BLaER1 treated with 17β-estradiol and CSF1 and Interleukin-3, amounts not matched to agents 10 nM and 100 nM (cell line): ENCODE results near the gene C2orf49.
A peak's percentile ranks its signal among the peaks of the same experiment; 100 is the strongest.

Source experiments
- H3K27ac ChIP-seq, 11 experiments: shearing (Covaris generic); formaldehyde crosslinking; 2 replicates each; pipeline ENCODE4 v1.8.1; 2022
- H3K27me3 ChIP-seq, 11 experiments: shearing (Covaris generic); formaldehyde crosslinking; 2 replicates each; pipeline ENCODE4 v1.8.1; 2022
- H3K36me3 ChIP-seq, 11 experiments: shearing (Covaris generic); formaldehyde crosslinking; 2 replicates each; pipeline ENCODE4 v1.8.1; 2022
- H3K4me1 ChIP-seq, 10 experiments: shearing (Covaris generic); formaldehyde crosslinking; 2 replicates each; pipeline ENCODE4 v1.8.1; 2022
- H3K4me2 ChIP-seq, 11 experiments: shearing (Covaris generic); formaldehyde crosslinking; 2 replicates each; pipeline ENCODE4 v1.8.1; 2022
- H3K4me3 ChIP-seq, 10 experiments: shearing (Covaris generic); formaldehyde crosslinking; 2 replicates each; pipeline ENCODE4 v1.8.1; 2022
- H3K9ac ChIP-seq, 11 experiments: shearing (Covaris generic); formaldehyde crosslinking; 2 replicates each; pipeline ENCODE4 v1.8.1; 2022
- H3K9me3 ChIP-seq, 11 experiments: shearing (Covaris generic); formaldehyde crosslinking; replicated peaks in 1 of 11; 2 replicates each; pipeline ENCODE4 v1.8.1; 2022
- H4K20me1 ChIP-seq, 11 experiments: shearing (Covaris generic); formaldehyde crosslinking; 2 replicates each; pipeline ENCODE4 v1.8.1; 2022
- Cebpa-rat ChIP-seq, 11 experiments: shearing (Covaris generic); IDR thresholded peaks; 2 replicates each; pipeline ENCODE4 v1.8.1; 2022

Gene C2orf49

GRCh38 chr2:105313877-105314276, 23.5 kb upstream of the C2orf49 start:
- Histone ChIP-seq H4K20me1 (peaks cover 25 to 95% (median 62%) of the 10 kb centered on the region in 11 experiments; a peak in 21 of 22 replicates), H3K9ac (no peak overlapping the region), H3K36me3 (peaks cover 0 to 12% (median under 1%) of the 10 kb centered on the region in 11 experiments; a peak in 10 of 22 replicates), H3K27ac (no peak overlapping the region), H3K4me2 (peak overlapping the region in 2 of 11 experiments; percentile 31 to 33; a peak in 3 of 22 replicates), H3K27me3 (no peaks in the 10 kb centered on the region), H3K4me3 (no peak overlapping the region), H3K9me3 (no peaks in the 10 kb centered on the region), H3K4me1 (peaks cover 0 to 32% (median 10%) of the 10 kb centered on the region in 10 experiments; a peak in 15 of 20 replicates)
- TF ChIP-seq Cebpa-rat (IDR thresholded peaks at IDR 0.05) = no peak

- no peak overlapping the region for H3K4me3 ChIP-seq
- no peak overlapping the region for H3K9ac ChIP-seq
- H3K27ac ChIP-seq = no peak overlapping the region
- H3K36me3 ChIP-seq = peaks cover 0 to 2% (median 0%) of the 10 kb centered on the region in 11 experiments; a peak in 2 of 22 replicates
- H3K27me3 ChIP-seq = no peaks in the 10 kb centered on the region
- H3K4me1 ChIP-seq = peaks cover 0 to 20% (median 0%) of the 10 kb centered on the region in 10 experiments; a peak in 7 of 20 replicates
- no peak for TF ChIP-seq Cebpa-rat (IDR thresholded peaks at IDR 0.05)
- no peak overlapping the region for H3K4me2 ChIP-seq
- H3K9me3 ChIP-seq = no peaks in the 10 kb centered on the region
- peaks cover 18 to 91% (median 56%) of the 10 kb centered on the region in 11 experiments; a peak in 18 of 22 replicates for H4K20me1 ChIP-seq
These were observed 22.0 kb upstream of the C2orf49 start for GRCh38 chr2:105315314-105315713.

GRCh38 chr2:105317937-105318336, 19.4 kb upstream of the C2orf49 start:
- Histone ChIP-seq H3K36me3 (peaks cover 0 to 8% (median 4%) of the 10 kb centered on the region in 11 experiments; a peak in 7 of 22 replicates), H3K4me2 (no peak overlapping the region), H4K20me1 (peaks cover 23 to 91% (median 58%) of the 10 kb centered on the region in 11 experiments; a peak in 19 of 22 replicates), H3K9ac (no peak overlapping the region), H3K27me3 (no peaks in the 10 kb centered on the region), H3K4me3 (no peak overlapping the region), H3K4me1 (peaks cover 3 to 21% (median 6%) of the 10 kb centered on the region in 10 experiments), H3K9me3 (no peaks in the 10 kb centered on the region), H3K27ac (no peak overlapping the region)
- no peak for TF ChIP-seq Cebpa-rat (IDR thresholded peaks at IDR 0.05)

GRCh38 chr2:105320651-105321215, 16.6 kb upstream of the C2orf49 start:
- peaks cover 30 to 34% (median 32%) of the 10 kb centered on the region in 10 experiments for H3K4me1 ChIP-seq
- no peak for TF ChIP-seq Cebpa-rat (IDR thresholded peaks at IDR 0.05)
- H3K9me3 ChIP-seq = no peaks in the 10 kb centered on the region
- peaks cover 30 to 96% (median 80%) of the 10 kb centered on the region in 11 experiments; a peak in 19 of 22 replicates for H4K20me1 ChIP-seq
- no peak overlapping the region for H3K27ac ChIP-seq
- H3K27me3 ChIP-seq = no peaks in the 10 kb centered on the region
- no peak overlapping the region for H3K4me2 ChIP-seq
- H3K36me3 ChIP-seq = peaks cover 10 to 25% (median 12%) of the 10 kb centered on the region in 11 experiments; a peak in 18 of 22 replicates
- no peak overlapping the region for H3K9ac ChIP-seq
- H3K4me3 ChIP-seq = no peak overlapping the region

- Histone ChIP-seq H3K27me3 (no peaks in the 10 kb centered on the region), H3K9me3 (no peaks in the 10 kb centered on the region), H3K4me1 (peaks cover 30 to 37% (median 33%) of the 10 kb centered on the region in 10 experiments), H3K36me3 (peaks cover 10 to 25% (median 17%) of the 10 kb centered on the region in 11 experiments; a peak in 19 of 22 replicates), H3K4me2 (no peak overlapping the region), H3K27ac (no peak overlapping the region), H3K9ac (no peak overlapping the region), H4K20me1 (peaks cover 30 to 95% (median 70%) of the 10 kb centered on the region in 11 experiments; a peak in 19 of 22 replicates), H3K4me3 (no peak overlapping the region)
- TF ChIP-seq Cebpa-rat (IDR thresholded peaks at IDR 0.05) = no peak
These were observed 15.3 kb upstream of the C2orf49 start for GRCh38 chr2:105321875-105322646.

GRCh38 chr2:105323111-105323510, 14.2 kb upstream of the C2orf49 start:
- Histone ChIP-seq H3K36me3 (peaks cover 10 to 25% (median 17%) of the 10 kb centered on the region in 11 experiments; a peak in 19 of 22 replicates), H3K4me3 (no peak overlapping the region), H3K27ac (peak overlapping the region in 3 of 11 experiments; percentile 7 to 43 (median 24); a peak in 5 of 22 replicates), H3K4me1 (peaks cover 37 to 44% (median 42%) of the 10 kb centered on the region in 10 experiments), H3K27me3 (no peaks in the 10 kb centered on the region), H4K20me1 (peaks cover 30 to 95% (median 73%) of the 10 kb centered on the region in 11 experiments; a peak in 19 of 22 replicates), H3K9me3 (no peaks in the 10 kb centered on the region), H3K9ac (no peak overlapping the region), H3K4me2 (peak overlapping the region; percentile 46 to 75 (median 61))
- no peak for TF ChIP-seq Cebpa-rat (IDR thresholded peaks at IDR 0.05)

GRCh38 chr2:105324101-105324500, 13.2 kb upstream of the C2orf49 start:
- Histone ChIP-seq H3K4me1 (peaks cover 46 to 53% (median 50%) of the 10 kb centered on the region in 10 experiments), H3K9ac (no peak overlapping the region), H4K20me1 (peaks cover 25 to 90% (median 64%) of the 10 kb centered on the region in 11 experiments; a peak in 19 of 22 replicates), H3K36me3 (peaks cover 10 to 25% (median 17%) of the 10 kb centered on the region in 11 experiments; a peak in 19 of 22 replicates), H3K27me3 (no peaks in the 10 kb centered on the region), H3K27ac (peak overlapping the region in 5 of 11 experiments; percentile 7 to 51 (median 36); a peak in 8 of 22 replicates), H3K4me3 (no peak overlapping the region), H3K4me2 (peak overlapping the region; percentile 46 to 75 (median 61)), H3K9me3 (no peaks in the 10 kb centered on the region)
- no peak for TF ChIP-seq Cebpa-rat (IDR thresholded peaks at IDR 0.05)

GRCh38 chr2:105324732-105325131, 12.6 kb upstream of the C2orf49 start:
- peak overlapping the region; percentile 2 to 75 (median 61); a peak in 17 of 22 replicates for H3K4me2 ChIP-seq

More at GRCh38 chr2:105324732-105325131, 12.6 kb upstream of the C2orf49 start:
- Histone ChIP-seq H3K9ac (0 out of 22 replicates have a peak overlapping the region, but pooled peaks of 1 of the 11 experiments have one; percentile 12), H3K27me3 (no peaks in the 10 kb centered on the region), H3K9me3 (no peaks in the 10 kb centered on the region), H3K4me3 (no peak overlapping the region), H3K4me1 (peaks cover 46 to 53% (median 50%) of the 10 kb centered on the region in 10 experiments), H4K20me1 (peaks cover 25 to 90% (median 64%) of the 10 kb centered on the region in 11 experiments; a peak in 19 of 22 replicates), H3K36me3 (peaks cover 10 to 25% (median 17%) of the 10 kb centered on the region in 11 experiments; a peak in 19 of 22 replicates), H3K27ac (peak overlapping the region in 8 of 11 experiments; percentile 7 to 51 (median 30); a peak in 11 of 22 replicates)
- no peak for TF ChIP-seq Cebpa-rat (IDR thresholded peaks at IDR 0.05)
